Right forelimb (tissue), 1 donor: ENCODE data around the gene ST6GALNAC3.
"Not testable (repeated sequence)": the region's sequence is repeated elsewhere in the genome, so short reads cannot be mapped to it uniquely, and the experiment has no call there.

Experiments used
- DNase-seq: peaks from one replicate; pipeline ENCODE4 v3.0.0-alpha.2; 2018

The ST6GALNAC3 gene

DNA sequence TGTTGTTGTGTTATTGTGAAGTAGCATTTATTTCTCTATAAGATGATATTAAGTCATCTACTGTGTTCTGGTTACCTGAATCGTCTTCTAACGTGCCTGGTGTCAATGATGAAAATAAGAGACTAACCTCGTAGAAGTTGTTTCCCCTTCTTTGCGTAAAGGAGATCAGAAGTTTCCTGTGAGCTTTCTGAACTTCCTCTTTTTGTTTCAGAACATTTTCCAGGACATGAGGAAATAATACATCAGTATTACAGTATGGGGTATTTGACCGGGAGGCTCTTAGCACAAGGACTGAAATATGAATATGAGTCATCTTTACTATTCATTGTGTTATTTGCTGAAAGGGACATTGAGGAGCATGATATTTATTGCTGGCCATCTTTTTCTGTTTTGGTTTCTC is 1.3 kb downstream of the ST6GALNAC3 start:
- DNase-seq, result no peak

DNA sequence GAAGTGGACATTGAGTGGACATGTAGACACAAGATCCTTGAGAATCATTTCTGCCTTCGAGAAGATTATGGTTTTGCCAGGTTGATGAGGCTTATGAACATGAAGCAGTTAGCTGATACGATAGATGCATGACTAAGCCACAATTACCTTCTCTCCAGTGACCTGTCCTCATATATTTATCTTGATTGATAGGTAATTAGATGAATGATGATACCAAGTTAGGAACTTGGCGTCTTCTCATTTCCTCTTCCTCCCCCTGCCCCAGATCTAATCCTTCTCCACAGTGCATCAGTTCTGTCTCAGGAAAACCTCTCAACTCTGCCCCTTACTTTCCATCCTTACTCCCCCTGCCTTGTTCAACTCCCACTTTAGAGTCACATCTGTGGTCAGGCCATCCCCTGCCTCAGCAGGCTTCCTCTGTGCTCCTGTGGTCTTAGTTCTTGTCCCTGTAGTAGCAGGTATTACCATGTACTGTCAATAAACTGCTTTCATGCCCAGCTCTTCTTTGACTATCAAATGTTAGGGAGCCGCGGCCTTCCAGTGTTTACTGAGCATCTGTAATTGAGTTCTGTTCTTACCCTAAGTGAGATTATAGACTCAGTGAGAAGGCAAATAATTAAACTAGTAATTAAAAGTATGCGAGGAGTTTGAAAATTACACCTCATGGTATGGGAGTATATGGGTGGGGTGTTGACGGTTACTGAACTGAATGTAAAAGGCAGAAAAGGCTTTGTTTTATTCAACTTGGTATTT is 5.1 kb downstream of the ST6GALNAC3 start:
- DNase-seq, result no peak

DNA sequence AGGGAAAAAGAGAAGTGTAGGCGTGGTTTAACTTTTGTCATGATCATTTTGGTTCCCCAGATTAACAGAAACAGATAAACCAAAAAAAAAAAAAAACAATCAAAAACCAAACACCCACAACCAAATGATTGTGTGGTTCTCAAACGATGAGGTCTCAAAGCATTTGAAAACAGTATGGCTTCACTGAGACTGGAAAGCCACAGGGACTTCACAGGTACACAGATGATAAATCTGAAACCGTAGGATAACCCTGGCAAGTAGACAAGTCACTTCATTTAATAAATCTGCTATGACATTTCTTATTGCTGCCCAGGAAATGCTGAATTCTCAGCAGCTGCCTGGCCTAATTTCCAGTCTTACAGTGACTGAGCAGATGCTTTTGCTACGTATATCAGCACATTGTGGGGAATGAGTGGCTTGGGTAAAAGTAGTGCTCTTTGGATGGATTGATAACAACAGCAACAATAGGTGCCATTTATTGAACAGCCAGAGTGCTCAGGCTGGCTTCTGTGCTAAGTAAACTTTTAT is 6.1 kb downstream of the ST6GALNAC3 start:
- DNase-seq, result no peak

DNA sequence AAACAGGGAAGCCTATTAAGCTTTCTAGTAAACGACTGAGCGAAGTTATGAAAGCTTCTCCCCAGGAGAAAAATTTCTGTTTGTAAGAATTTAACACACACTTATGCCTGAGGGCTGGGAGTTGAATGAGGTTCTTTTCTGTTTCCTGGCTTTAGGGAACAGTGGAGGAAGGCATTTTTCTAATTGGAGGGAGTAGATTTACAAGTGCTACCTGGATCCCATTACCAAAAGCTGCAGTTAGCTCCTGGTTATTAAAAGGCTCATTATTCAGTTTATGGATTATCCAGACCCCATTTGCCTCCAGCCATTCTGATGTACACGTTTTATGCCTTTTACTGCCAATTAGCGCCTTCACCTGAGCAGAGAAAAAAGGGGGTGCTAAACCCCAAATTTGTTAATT is 7.5 kb downstream of the ST6GALNAC3 start:
- DNase-seq, result no peak

DNA sequence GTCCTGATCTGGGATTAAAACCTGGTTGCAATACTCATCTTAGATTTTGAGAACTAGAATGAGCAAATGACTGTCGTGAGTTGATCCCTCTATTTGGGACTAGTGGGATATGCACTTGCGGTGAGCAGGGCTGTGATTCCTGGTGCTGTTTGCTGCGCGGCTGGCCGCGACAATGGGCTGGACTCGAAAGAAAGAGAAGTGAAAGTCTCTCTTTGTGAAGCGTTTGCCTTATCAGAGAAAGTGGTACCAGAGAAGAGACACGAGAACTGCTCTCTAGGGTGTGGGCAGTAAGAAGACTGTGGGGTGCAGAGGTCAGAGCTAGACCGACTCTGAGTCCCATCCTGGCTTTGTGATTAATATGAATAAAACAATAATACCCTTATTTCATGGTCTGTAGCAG is 8.6 kb downstream of the ST6GALNAC3 start:
- no peak for DNase-seq

DNA sequence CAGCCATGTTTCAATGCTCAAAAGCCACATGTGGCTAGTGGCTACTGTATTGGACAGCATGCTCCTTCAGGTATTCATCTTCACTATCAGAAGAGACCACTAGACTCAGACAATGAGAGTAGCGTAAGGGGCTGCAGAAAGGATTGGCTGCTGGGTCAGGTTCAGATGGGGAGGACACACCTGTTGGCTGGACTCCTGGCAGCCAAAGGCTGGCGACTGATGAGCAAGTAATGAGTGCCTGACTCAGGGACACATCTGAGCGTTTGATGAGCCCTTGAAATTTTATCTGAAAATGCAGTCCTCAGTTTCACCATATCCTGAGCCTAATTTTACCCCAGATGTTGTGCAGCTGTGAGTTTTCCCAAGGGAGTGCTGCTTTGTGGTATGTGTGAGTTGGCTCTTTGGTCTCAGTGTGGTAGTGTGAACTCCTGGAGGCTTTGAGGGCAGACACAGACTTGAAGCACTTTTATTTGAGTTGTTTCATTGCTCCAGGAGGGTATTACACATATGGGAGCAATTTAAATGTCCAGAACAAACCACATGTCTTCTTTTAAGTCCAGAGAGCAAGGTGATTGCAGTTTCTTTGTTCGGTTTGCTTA is 9.6 kb downstream of the ST6GALNAC3 start:
- no peak for DNase-seq

DNA sequence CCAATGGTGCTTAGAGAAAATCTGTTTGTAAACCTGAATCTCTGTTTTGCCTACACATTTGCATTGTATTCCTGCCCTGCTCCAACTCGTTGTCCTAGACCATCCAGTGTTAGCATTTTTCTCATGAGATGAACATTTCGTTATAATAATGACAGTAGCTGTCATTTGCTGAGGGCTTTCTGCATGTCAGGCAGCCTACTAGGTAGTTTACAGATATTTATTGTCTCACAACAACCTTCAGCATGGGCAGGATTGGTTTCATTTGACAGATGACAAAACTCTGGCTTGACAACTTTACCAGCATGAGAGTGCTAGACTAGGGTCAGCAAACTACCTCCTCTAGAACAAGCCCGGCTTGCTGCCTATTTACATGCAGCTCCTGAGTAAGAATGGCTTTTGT is 10.1 kb downstream of the ST6GALNAC3 start:
- no peak for DNase-seq

DNA sequence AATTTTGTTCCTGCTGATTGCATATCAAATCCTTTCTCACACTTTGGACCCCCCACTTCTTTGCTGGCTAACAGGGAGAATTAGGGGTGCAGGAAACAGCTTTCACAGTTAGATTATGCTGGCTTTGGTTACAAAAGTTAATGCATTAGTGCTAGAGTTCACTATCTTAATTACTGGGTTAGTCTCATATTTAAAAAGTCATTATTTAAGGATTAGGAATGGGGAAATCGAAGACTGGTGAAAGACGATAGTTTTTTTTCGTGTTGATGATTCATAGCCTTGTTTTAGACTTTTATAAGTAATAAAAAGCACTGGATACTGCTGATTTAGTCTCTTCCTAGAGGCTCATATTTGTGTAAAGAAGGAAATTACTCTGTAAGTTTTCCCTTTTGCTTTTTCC is 11.6 kb downstream of the ST6GALNAC3 start:
- no peak for DNase-seq

DNA sequence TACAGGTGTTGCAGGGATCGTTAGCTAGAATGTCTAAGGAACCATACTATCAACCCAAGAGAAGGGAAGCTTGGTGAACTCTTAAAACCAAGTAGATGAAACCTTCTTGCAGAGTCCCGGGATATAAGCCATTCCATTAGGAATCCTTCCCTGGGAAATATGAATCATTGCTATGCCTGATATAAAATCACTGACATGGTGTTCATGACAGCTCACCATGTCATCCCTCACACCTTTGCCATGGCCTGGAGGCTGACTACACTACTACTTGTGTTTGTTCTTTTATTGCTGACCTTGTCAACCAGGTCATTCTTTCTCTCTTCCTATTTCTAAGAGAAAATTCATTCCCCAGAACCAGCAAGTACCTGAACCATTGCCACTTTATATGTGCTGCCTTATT is 12.1 kb downstream of the ST6GALNAC3 start:
- no peak for DNase-seq

DNA sequence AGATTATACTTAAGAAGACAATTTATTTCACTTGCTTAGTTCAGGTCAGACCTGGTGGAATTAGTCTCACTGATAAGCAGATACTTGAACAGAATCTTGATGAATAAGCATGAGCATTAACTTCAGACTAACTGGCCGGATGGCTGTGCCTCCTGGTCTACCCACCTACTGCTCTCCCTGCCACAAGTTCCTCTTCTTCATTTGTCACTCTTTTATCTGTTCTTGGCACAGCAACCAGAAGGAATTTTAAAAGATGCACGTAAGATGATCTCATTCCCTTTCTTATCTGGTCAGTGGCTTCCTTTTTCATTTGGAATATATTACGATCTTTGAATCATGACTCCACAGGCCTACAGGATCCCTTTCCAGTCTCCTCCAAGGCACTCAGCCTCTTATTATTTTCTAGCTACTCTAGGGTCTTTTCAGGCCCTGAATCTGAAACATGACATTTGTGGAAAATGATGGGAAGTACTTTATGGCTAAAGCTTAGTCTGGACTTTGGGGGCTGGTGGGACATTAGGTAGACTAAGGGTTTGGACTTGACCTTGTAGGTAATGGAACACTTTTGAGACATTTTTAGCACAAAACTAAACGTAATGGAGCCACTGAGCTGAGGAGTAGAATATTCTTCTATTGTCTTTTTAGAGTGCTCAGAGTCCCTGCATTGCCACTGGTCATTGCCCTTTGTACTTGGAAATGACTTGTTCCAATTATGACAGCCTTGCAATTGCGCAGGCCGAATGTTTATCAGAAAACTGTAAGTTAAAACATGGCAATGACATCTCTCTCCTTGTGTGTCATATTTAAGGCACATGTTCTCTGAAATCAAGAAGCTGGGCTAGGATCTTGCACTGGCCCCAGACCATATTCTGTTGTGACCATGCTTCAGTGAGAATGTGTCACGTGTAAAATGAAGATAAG is 16.0 kb downstream of the ST6GALNAC3 start:
- no peak for DNase-seq

DNA sequence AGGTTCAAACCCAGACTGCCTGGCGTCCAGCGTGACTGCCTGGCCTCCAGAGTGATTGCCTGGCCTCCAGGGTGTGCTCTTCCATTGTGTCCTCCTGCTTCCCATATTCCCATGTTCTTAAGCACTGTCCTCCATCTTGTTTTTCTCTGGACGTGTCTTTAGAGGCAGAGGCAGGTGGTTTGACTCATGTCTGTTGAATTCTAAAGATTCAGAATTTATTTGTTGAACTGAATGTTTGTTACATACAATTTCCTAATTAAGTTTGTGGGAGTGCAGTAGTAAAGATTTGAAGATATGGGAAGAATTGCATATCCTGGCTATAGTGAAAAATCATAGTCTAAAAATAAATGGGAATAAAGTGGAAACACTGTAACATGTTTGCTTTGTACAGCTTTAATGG is 18.3 kb downstream of the ST6GALNAC3 start:
- no peak for DNase-seq

DNA sequence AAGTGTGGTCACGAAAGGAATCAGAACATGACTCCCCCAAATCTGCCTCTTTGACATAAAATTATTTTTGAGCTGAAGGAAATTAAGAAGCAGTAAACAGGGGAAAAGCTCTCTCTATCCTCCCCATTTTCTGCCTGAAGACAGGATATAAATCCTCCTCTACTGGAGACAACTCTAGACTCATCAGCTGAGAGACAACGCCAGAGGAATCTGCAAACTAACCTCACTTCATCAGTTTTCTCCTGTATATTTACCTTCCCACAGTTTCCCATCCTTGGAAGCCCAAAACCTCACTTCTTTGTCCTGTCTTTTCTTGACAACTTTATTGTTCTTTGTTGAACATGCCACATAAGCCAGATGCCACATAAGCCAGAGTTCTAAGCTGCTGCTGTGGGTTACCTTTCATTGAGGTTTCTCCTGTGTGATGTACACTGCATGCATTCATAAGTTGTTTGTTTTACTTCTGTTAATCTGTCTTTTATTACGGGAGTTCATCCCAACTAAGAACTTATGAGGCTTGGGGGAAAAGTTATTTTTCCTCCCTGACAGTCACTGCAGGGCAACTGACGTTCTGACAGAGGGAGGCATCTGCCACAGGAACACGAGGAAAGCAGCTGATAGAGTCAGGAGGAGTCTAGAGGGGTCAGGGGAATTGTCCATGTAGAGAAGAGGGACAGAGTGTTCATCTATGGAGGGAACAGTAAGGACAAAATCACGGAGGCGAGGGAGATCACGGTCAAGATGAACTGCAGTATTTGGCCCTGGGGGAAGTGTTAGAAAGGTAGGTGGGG is 19.2 kb downstream of the ST6GALNAC3 start:
- DNase-seq, result no peak

DNA sequence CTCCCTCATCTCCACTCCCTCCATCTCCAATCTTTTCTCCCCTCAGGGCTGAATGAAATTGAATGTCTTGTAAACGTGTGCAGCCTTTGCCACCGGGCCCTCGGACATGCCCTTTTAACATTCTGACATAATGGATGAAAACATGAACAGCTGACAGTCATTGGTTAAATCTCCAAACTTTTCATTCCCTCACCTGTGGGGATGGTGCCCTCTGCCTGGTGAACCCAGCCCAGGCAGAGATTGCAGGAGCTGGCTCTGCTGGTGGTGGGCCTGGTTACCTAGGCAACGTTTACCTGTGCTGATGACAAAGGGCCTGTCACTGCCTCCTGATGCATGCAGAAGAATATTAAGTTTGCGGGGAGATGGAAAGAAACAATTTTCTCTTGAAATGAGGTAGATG is 21.3 kb downstream of the ST6GALNAC3 start:
- no peak for DNase-seq

DNA sequence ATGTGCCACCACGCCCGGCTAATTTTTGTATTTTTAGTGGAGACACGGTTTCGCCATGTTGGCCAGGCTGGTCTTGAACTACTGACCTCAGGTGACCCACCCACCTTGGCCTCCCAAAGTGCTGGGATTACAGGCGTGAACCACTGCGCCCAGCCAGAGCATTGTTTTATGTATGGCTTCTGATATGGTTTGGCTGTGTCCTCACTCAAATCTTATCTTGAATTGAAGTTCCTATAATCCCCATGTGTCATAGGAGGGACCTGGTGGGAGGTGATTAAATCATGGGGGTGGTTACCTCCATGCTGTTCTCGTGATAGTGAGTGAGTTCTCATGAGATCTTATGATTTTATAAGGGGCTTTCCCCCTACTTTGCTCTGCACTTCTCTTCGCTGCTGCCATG is 22.5 kb downstream of the ST6GALNAC3 start:
- not testable (repeated sequence) for DNase-seq

DNA sequence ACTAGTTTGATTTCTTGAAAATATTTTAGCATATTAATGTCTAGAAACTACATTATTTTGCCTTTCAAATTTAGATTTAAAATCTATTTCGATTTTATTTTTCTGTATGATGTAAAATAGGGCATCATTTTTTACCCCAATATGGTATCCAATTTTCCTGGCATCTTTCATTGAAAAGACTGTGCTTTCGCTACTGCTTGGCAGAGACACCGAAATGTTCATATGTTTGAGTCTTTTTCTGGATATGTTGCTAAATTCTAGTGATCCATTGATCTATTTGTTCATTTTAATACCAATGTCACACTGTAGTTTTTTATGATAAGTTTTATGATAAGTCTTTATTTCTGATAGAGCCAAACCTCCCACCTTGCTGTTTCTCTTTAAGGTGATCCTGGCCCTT is 24.3 kb downstream of the ST6GALNAC3 start:
- no peak for DNase-seq

DNA sequence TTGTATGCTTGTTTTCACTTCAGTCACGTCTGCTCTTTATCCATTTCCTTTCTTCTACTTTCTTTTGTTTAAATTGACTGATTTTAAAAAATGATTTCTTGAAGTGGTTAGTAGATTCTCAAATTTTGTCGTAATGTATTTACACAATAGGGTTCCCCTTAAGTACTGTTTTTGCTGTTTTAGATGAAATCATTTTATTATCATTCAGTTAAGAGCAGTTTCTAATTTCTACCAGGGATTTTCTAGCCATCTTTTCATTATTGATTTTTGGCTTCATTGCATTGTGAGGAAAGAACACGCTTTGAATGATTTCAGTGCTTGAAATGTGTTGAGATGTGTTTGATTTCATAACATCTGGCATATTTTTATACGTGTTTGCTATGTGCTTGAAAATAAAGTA is 27.0 kb downstream of the ST6GALNAC3 start:
- DNase-seq, result no peak

DNA sequence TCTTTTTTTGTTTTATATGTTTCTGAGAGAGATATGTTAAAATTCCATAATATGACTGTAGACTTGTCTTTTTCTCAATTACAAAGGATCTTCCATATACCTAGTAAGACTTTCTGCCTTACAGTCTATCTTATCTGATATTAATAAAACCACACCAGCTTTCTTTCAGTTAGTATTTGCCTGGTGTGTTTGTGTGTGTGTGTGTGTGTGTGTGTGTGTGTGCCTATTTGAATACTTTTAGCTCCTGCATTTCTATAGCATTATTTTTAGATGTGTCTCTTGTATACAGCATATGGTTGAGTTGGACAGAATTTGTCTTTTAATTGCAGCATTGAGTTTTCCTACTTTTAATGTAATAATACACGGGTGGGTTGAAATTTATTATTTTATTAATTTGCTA is 27.5 kb downstream of the ST6GALNAC3 start:
- DNase-seq, result no peak

DNA sequence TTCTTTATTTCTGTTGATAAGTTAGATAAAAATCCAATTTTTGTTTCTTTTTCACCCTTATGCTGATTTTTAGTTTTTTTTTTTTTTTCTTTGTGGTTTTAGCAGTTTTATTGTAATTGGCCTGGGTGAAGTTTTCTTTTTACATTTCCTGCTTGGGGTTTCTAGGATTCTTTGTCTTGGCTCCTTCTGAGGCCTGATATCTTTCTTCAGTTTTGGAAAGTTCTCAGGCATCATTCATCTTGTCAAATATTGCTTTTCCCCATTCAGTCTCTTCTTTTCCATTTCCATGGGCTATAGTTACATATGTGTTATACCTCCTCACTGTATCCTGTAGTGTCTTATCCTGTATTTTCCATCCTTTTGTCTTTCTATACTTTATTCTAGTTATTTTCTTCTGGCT is 28.5 kb downstream of the ST6GALNAC3 start:
- no peak for DNase-seq

DNA sequence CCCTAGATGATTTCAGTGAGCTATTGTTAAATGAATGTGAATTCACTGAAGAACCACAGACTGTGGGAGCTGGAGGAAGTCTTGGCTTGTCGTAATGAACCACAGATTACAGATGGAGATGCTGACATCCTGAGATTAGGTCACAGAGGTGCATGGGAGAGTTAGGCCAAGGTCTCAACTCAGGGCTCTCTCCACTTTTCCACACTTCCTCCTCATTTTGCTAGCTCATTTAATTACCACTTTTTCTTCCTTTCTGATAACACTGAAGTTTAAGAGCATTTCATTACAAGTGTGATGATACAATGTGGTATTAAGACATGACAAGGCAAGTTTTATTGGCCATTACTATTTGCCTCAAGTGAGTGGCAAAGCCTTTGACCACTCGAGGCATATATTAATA is 30.8 kb downstream of the ST6GALNAC3 start:
- DNase-seq, result no peak

DNA sequence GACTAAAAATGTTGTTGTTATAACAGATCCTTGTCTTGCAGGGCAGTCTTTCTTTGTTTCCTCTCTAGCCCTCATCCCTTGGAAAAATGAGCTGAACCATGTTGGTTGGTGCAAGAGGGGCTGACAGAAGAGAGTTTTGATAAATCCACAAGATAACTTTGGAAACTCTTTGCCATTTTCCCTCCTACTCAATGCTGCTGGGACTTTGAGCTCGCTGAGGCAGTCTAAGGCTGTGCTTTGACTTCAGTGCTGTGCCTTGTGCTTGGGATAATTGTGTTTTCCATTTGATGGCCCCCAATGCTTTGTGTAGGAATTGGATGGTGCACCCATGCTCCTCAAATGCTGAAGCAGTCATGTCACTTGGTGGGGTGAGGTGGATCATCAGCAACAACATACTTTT is 31.7 kb downstream of the ST6GALNAC3 start:
- DNase-seq, result no peak

DNA sequence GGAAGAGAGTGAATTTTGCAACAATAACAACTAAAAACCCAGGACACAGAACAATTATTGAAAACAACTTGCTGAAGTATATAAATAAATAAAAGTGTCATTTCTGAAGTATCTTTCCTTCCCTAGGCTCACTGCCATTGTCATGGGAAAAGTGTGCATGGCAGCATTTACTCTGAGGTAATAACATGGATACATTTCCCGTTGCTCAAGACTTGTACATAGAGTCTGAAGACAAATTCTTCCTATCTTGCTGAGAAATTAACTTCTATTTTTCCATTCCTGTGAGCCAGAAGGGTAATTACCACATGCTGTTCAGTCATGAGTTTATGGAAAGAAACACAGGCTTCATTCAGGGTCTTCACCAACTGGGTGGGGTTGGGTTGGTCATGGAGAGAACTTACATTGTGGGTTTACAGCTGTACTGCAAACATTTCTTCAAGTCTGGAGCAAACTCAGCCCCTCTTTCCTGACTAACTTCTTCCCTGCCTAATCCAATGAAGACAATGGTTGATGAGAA is 32.2 kb downstream of the ST6GALNAC3 start:
- no peak for DNase-seq

DNA sequence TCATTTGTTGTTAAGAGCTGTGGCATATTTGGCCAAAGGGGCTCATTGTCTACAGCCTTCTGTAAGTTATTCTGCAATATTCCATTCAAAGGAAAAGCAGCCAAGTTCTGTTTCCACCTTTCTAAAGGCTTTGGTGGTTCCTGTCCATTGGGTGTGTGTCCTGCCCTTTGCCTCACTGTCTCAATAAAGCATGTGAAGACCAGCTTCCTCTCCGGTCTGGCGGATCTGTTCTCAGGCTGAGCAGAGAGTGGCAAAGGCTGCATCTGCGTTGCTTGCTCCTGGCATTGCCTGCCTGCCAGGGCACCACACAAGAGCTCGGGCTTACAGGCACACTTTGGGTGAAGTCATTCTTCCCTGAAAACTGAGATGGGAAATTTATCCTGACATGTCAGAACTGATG is 34.9 kb downstream of the ST6GALNAC3 start:
- no peak for DNase-seq
